NCI-H69 (cell line): ENCODE data around the gene MCTP1.
A peak's percentile ranks its signal among the peaks of the same experiment; 100 is the strongest.

ENCODE experiments used
- DNase-seq: peaks from one replicate; lab custom pipeline; 2025; lab: John Stamatoyannopoulos, UW

Gene MCTP1

GRCh38 chr5:95114902-95115301 is 170.0 kb downstream of the MCTP1 start:
- DNase-seq, result no peak

- DNase-seq, result no peak
Measured at GRCh38 chr5:95114305-95114704, 170.6 kb downstream of the MCTP1 start.

DNA sequence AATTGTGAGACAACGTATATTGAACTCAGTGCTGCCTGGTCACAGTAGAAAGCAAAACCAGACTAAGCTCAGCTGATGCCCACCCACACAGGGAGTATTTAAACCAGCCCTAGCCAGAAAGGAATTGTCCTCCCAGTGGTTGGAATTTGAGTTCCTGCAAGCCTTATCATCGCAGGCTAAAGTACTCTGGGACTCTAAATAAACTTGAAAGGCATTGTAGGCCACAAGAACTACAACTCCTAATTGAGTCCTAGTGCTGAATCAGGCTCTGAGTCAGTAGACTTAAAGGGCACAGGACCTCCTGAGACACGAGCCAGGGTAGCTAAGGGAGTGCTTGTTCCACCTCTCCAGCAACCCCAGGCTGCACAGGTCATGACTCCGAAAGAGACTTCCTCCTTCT is 171.4 kb downstream of the MCTP1 start:
- no peak for DNase-seq

DNA sequence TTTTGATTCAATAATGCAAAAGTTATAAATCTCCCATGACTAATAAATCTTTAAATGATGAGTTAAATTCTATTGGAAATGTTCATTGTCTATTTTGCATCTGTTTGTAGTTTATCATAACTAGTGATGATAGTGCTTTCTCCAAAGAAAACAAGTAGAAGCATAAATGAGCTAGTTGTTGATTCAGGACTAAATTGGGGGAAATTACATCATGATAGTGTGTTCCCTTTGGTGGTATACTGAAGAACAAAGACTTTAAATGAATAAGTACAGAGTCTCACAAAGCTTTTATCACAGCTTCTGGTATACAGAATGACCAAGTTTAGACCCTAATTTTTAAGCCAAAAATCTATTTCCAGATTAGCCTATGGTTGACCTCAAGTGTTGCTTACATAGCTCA is 173.8 kb downstream of the MCTP1 start:
- no peak for DNase-seq

- DNase-seq, result peak; percentile 17
Measured at GRCh38 chr5:95110118-95110517, 174.8 kb downstream of the MCTP1 start.

DNA sequence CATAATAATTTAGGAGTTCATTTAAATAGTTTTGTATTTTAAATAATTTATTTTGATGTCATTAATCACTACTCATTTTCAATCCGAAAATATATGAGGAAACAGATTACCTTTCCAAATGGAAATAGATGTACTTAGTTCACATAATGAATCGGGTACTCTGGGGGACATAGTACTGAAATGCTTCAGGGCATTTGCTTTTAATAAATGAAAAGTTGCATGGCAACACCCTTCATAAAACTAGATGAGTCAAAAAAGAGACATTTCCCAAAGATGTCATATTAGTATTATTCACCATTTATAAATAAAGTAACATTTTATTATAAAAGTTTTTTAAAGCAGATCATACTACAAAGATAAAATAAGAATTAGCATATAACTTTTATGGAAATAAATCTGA is 177.8 kb downstream of the MCTP1 start:
- DNase-seq, result no peak

- DNase-seq, result no peak
Measured at GRCh38 chr5:95105638-95106037, 179.3 kb downstream of the MCTP1 start.

GRCh38 chr5:95102687-95103086 is 182.2 kb downstream of the MCTP1 start:
- no peak for DNase-seq

DNA sequence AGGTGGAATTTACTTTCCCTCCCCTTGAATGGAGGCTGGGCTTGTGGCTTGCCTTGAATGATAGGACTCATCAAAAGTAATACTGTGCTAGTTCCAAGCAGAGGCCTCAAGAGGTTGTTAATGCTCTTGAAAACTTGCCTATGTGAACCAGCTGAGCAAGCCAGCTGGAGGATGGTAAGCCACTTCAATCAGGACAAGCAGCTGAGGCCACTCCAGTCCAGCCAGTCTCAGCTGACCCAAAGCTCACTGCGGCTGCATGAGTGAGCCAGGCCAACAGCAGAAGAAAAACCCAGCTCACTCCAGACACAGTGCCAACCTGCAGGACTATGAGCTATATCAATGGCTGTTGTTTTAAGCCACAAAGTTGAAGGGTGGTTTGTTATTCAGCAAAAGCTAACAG is 182.8 kb downstream of the MCTP1 start:
- no peak for DNase-seq

DNA sequence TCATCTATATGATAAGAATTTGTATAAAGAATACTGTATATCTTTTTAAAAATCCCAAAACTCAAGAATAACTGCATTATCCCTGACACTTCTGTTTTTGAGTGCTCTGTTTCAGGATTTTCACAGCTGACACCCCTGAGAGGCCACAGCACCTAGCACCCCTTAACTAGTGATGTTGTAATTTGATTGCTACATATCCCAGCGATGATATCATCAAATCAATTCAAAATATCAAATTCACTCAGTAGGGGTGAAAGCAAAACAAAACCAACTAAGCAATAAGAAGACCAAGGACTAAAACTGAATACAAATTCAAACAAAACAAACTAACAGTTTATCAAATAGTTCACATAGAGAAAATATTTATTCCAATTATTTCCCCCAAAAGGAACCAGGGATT is 184.3 kb downstream of the MCTP1 start:
- no peak for DNase-seq

DNA sequence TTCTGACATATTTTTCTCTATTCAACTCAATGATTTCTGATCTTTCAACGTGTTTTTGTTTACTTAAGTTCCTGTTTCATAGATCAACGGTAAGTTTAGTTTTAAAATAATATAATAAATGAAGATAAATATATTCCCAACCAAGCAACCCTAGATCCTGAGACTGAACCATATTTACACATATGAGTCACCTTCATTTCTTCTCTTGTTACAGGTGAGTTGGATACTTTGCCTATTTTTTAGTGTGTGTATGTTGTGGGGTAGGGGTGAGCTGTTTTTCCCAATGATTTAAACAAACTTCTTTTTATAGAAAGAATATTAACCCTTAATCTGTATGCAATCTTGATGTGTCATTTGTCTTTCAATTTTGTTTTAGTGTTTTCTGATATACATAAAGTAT is 186.9 kb downstream of the MCTP1 start:
- DNase-seq, result no peak

GRCh38 chr5:95093211-95093610 is 191.7 kb downstream of the MCTP1 start:
- no peak for DNase-seq

DNA sequence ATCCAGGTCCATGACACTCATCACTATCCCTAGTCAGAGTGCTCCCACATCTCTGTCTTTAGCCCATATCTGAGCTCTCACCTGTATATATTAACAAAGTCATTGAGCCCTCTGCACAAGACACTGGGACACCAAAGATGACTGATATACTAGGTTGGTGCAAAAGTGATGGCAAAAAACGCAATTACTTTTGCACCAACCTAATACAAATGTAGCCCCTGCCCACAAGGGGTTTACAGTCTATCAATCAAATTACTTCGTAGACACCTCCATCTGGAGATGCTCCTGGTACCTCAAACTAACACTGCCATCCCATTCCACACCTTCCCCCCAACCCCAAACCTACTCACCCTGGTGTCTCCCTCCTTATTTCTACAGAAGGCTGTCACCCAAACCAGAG is 194.1 kb downstream of the MCTP1 start:
- DNase-seq, result no peak

DNA sequence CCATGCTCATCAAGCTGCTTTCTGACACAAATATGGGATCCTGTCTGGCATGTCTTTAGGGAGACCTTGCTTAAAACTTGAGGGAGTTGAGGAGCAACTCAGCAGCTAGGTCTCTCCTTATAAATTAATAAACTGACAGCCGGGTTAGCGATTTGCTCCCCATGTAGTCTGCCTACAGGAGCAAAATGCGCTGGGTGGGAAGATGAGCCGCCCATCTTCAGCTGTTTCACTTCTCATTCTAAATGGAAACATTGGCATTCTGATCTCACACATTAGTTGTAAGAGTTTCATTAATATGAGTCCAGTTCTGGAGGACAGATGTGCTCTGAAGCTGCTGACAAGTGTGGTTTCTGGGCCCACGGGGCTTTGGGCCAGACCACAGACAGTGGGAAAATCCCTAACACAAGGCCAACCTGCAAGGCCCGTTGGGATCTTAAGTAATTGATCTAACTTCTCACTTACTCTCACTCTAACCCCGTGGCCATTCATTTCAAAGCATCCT is 197.0 kb downstream of the MCTP1 start:
- no peak for DNase-seq

DNA sequence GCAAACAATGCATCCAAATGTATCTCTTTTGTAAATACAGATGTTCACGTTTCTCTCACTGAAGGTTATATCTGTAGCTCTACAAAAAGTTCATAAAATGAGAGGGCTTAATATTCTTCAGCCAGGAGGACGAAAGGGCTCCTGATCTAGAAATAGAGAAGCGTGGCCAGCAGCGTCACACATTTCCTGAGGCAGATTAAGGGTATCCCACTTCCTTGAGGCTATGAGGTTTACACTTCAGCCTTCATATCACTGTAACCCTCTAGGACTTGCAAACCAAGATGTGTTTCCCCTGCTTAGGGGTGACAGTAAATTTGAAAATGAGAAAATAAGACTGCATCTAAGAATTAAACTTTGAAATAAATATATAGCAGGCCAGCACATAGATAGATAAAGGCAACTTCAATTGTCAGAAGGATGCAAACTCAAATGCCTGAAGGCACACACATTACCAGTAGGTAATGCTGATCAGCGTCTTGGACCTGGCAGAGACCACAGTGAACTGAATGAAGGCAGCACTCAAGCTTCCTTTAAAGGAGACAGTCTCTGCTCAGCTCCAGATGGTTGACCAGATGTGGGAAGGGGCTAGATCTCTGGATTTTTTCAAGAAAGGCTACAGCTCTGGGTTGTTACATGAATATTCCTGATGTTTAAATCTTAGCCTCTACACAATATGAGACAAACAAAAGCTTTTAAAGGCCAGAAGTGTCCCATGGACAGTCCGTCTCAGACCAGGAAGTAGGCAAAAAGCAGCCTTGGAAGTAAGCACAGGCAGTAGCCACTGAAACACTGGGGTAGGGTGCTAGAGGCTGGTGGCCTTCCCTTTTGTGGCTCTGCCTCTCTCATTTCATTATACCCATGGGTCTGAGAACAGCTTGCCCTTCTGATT is 197.7 kb downstream of the MCTP1 start:
- DNase-seq, result no peak

GRCh38 chr5:95084757-95085156 is 200.1 kb downstream of the MCTP1 start:
- no peak for DNase-seq

DNA sequence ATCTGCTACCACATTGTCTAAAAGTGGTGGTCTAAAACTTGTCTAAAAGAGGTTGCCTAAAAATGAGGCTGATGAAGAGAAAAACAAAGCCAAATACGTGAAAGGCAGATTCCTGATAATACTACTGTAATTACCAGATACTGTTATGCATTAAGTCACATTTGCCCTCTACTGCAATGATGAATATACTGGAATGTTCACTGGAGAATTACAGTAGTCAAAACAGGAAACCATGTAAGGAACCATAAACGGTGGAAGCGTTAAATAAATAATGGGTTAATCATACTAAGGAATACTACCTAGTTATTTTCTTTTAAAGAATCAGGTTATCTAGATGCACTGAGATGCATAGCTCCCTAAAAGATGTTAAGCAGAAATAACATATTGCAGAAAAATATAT is 201.3 kb downstream of the MCTP1 start:
- no peak for DNase-seq

DNA sequence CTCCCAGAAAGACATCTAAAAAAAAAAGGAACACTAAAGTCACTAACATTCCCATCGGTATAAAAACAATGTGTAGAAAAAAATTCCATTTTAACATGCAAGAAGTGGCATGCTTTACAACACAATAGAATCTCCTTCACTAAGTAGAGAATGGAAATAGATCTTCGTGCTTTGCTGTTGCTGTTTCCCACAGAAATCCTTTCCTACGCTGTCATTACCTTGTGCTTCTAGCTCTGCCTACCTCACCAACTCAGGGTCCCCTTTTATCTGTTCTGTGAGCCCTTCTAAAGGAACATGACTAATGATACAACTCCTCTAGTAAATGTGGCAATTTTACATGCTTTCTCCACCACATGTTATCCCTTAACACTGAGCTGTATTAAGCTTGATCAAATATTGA is 202.9 kb downstream of the MCTP1 start:
- DNase-seq, result no peak

- peak; percentile 77 for DNase-seq
Measured at GRCh38 chr5:95081500-95081960, 203.4 kb downstream of the MCTP1 start.

DNA sequence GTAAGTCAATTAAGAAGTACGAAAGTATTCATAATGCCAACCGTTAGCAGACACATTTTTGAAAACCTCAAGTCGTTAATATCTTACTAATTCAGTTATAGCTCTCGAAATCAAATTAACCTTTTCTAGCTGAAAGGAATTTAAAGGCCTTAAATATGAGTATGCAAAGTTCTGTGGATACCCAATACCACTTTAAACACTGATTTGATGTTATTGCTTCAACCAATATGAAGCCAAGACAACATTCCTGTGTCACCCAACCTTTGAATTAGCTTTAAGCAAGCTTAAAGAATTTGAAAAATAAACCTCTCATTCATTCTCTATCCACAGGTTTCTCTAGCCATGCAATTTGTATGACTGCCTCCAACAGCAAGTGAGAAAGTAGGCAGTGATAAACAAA is 204.5 kb downstream of the MCTP1 start:
- DNase-seq, result no peak

- no peak for DNase-seq
Measured at GRCh38 chr5:95080030-95080429, 204.9 kb downstream of the MCTP1 start.

DNA sequence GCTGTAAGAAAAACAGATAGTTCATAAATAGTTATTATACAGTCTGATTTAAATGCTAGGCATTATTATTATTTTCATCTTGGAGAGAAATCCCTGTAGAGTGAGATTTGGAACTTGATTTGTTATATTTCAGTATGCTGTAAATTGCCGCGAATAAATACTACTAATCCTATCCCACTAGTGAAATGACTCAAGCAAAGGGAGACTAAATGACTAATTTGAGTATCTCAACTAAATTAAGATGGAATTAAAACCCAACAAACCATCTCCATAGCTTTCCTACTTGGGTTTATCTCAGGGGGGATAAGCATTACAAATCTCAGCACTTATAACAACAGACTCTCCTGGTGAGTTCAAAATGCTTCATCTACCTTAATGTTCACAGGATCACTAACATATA is 206.0 kb downstream of the MCTP1 start:
- DNase-seq, result no peak

- no peak for DNase-seq
Measured at GRCh38 chr5:95076395-95077185, 208.3 kb downstream of the MCTP1 start.
